Activated CD8-positive, alpha-beta T cell treated with anti-CD3 and anti-CD28 coated beads for 36 hours (primary cell): ENCODE measurements around the gene STRAP. TPM values are rescaled to one million over a fixed set of nuclear protein-coding genes. Genes with fewer than 3 reads are reported as not detected.
"Not testable (repeated sequence)": the region's sequence is repeated elsewhere in the genome, so short reads cannot be mapped to it uniquely, and the experiment has no call there.

Experiments used
- ATAC-seq: fragments of 200-7000 bp; cut with Tn5 transposase; one replicate; pipeline ENCODE4 v1.10.0; 2021; ENCODE audit warnings: mild to moderate bottlenecking, moderate library complexity
- CTCF ChIA-PET: fragments of 350-600 bp; sonication (Branson Sonifier 250); formaldehyde crosslinking; loops from one replicate; lab custom pipeline; 2021; ENCODE audit warnings: antibody characterized with exemption; lab: Charles Lee
- POLR2A ChIA-PET: fragments of 350-600 bp; sonication (Branson Sonifier 250); formaldehyde crosslinking; loops from one replicate; lab custom pipeline; 2021; ENCODE audit warnings: antibody characterized with exemption; lab: Charles Lee
- DNase-seq: peaks from one replicate; pipeline ENCODE4 v3.0.0-alpha.2; 2020
- H3K27ac Mint-ChIP-seq: one replicate; pipeline ENCODE4 v1.8.0; 2021; ENCODE audit warnings: mild to moderate bottlenecking, mixed read lengths
- H3K27me3 Mint-ChIP-seq: one replicate; pipeline ENCODE4 v1.8.0; 2021; ENCODE audit warnings: mixed read lengths
- H3K36me3 Mint-ChIP-seq: one replicate; pipeline ENCODE4 v1.8.0; 2021; ENCODE audit warnings: low read depth, mixed read lengths
- H3K4me1 Mint-ChIP-seq: one replicate; pipeline ENCODE4 v1.8.0; 2021; ENCODE audit warnings: low read depth, mixed read lengths
- H3K4me3 Mint-ChIP-seq: one replicate; pipeline ENCODE4 v1.8.0; 2021; ENCODE audit warnings: mild to moderate bottlenecking, moderate library complexity, mixed read lengths
- H3K9me3 Mint-ChIP-seq: one replicate; pipeline ENCODE4 v1.8.0; 2021; ENCODE audit warnings: mixed read lengths
- intact Hi-C: fragments of 100-400 bp; cut with micrococcal nuclease; formaldehyde crosslinking; loops from one replicate; pipeline ENCODE4 v1.10.0; 2022
- total RNA-seq, 2 experiments: library from RNA; stranded (reverse); gene quantifications; one replicate each; pipeline ENCODE4 v1.2.3, GENCODE V29; 2021
- TF ChIP-seq, protein P1 (sequence below): fragments of 200-600 bp; IDR thresholded peaks from one replicate; pipeline ENCODE4 v1.8.0; 2022; ENCODE audit warnings: antibody characterized with exemption, mild to moderate bottlenecking

Gene STRAP
- total RNA-seq, 2 experiments from 2014 or later = 138 to 140 TPM

DNA sequence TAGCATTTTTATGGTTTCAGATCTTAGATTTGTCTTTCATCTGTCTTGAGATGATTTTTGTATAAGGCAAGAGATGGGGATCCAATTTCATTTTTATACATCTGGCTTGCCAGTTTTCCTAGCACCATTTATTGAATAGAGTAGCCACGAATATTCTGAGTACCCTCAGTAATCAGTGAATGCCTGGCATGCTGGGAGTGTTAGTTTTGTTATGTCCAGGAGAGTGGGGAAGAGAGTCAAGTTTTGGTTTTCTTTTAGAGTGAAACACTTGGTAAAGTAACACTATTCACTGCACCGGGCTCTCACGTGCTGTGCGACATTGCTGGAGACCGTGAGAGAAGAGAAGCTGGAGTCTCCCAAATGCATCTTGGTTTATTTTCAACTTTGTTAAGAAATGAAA, 60.3 kb downstream of the STRAP start:
- intact Hi-C loops = no loop called here
- Mint-ChIP-seq H3K36me3 (peaks cover 23% of the 10 kb centered on the region), H3K4me3 (no peak overlapping the region), H3K9me3 (peaks cover 19% of the 10 kb centered on the region), H3K4me1 (no peaks in the 10 kb centered on the region), H3K27ac (no peak overlapping the region), H3K27me3 (no peaks in the 10 kb centered on the region)
- TF ChIP-seq, protein P1, sequence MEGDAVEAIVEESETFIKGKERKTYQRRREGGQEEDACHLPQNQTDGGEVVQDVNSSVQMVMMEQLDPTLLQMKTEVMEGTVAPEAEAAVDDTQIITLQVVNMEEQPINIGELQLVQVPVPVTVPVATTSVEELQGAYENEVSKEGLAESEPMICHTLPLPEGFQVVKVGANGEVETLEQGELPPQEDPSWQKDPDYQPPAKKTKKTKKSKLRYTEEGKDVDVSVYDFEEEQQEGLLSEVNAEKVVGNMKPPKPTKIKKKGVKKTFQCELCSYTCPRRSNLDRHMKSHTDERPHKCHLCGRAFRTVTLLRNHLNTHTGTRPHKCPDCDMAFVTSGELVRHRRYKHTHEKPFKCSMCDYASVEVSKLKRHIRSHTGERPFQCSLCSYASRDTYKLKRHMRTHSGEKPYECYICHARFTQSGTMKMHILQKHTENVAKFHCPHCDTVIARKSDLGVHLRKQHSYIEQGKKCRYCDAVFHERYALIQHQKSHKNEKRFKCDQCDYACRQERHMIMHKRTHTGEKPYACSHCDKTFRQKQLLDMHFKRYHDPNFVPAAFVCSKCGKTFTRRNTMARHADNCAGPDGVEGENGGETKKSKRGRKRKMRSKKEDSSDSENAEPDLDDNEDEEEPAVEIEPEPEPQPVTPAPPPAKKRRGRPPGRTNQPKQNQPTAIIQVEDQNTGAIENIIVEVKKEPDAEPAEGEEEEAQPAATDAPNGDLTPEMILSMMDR = no peak
- POLR2A ChIA-PET = interaction anchor here (0.6 kb wide), 1 partner anchor 1600 kb away, joined by 3 read pairs; no protein-coding TSS in a partner anchor
- DNase-seq = no peak
- CTCF ChIA-PET = interaction anchor here (0.6 kb wide), 1 partner anchor 35 kb away, joined by 3 read pairs; no protein-coding TSS in a partner anchor
- no peak for ATAC-seq

DNA sequence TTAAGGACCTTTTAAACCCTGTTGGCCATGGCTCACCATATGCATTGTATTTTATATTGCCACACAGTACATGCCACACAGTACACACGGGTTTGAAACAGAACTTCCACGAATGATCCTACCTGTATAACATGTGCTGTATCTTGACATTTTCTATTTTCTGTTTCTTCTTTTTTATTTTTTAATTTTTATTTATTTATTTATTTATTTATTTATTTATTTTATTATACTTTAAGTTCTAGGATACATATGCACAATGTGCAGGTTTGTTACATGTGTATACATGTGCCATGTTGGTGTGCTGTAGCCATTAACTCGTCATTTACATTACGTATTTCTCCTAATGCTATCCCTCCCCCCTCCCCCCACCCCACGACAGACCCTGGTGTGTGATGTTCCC, 61.3 kb downstream of the STRAP start:
- H3K36me3 Mint-ChIP-seq = peaks cover 24% of the 10 kb centered on the region
- H3K27me3 Mint-ChIP-seq, intact Hi-C loops, H3K27ac Mint-ChIP-seq, ATAC-seq, CTCF ChIA-PET, DNase-seq, POLR2A ChIA-PET, H3K4me3 Mint-ChIP-seq, H3K4me1 Mint-ChIP-seq: not testable (repeated sequence)
- H3K9me3 Mint-ChIP-seq = peaks cover 19% of the 10 kb centered on the region

DNA sequence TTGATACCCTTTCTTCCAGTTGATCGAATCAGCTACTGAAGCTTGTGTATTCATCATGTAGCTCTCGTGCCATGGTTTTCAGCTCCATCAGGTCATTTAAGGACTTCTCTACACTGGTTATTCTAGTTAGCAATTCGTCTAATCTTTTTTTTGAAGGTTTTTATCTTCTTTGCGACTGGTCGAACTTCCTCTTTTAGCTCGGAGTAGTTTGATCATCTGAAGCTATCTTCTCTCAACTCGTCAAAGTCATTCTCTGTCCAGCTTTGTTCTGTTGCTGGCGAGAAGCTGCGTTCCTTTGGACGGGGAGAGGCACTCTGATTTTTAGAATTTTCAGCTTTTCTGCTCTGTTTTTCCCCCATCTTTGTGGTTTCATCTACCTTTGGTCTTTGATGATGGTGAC, 66.3 kb downstream of the STRAP start:
- H3K4me1 Mint-ChIP-seq, DNase-seq, ATAC-seq, CTCF ChIA-PET, intact Hi-C loops, H3K27ac Mint-ChIP-seq, H3K27me3 Mint-ChIP-seq, POLR2A ChIA-PET, H3K4me3 Mint-ChIP-seq: not testable (repeated sequence)
- H3K9me3 Mint-ChIP-seq = peaks cover 13% of the 10 kb centered on the region
- peaks cover 13% of the 10 kb centered on the region for H3K36me3 Mint-ChIP-seq

Other genes starting within 250 kb of the STRAP start
- 1 to 10 TPM; 1.8 to 2.3 TPM for gene EPS8, start 93.0 kb upstream of the STRAP start, total RNA-seq
- gene DERA, start 28.9 kb downstream of the STRAP start, total RNA-seq = 10 to 100 TPM; 24.5 to 28.3 TPM